RWPE1 (cell line): ENCODE measurements around the gene ALDOA.
A peak's percentile ranks its signal among the peaks of the same experiment; 100 is the strongest.

Experiments used
- CTCF ChIA-PET: fragments of 350-600 bp; sonication (Branson Sonifier 250); formaldehyde crosslinking; extraction: SDS; loops from one replicate; lab custom pipeline; 2021; lab: Yijun Ruan, JAX
- POLR2A ChIA-PET: fragments of 400-600 bp; formaldehyde crosslinking; extraction: SDS; loops from one replicate; lab custom pipeline; 2020; ENCODE audit warnings: antibody characterized with exemption; ENCODE audit not compliant: low non-redundant PET; lab: Yijun Ruan, JAX
- DNase-seq: peaks from one replicate; pipeline ENCODE4 v3.0.0; 2012; ENCODE audit warnings: low spot score
- H3K27ac ChIP-seq: fragments of 450-650 bp; 2 replicates; pipeline ENCODE4 v1.5.1; 2017
- CTCF ChIP-seq: fragments of 450-650 bp; conservative IDR thresholded peaks from 2 replicates; pipeline ENCODE4 v1.5.1; 2017; ENCODE audit warnings: low read depth, mild to moderate bottlenecking

Gene ALDOA

GRCh38 chr16:30108059-30108850 is 42.7 kb downstream of the ALDOA start:
- no peak overlapping the region for H3K27ac ChIP-seq
- DNase-seq, result no peak
- CTCF ChIA-PET, result no interaction called here
- POLR2A ChIA-PET, result no interaction called here
- TF ChIP-seq CTCF, result no peak

GRCh38 chr16:30110661-30111060 is 45.1 kb downstream of the ALDOA start:
- ChIA-PET POLR2A (no interaction called here), CTCF (no interaction called here)
- no peak for DNase-seq
- no peak for TF ChIP-seq CTCF
- H3K27ac ChIP-seq, result no peak overlapping the region

GRCh38 chr16:30112197-30113030 is 46.9 kb downstream of the ALDOA start:
- no peak for DNase-seq
- TF ChIP-seq CTCF, result peak; percentile 66
- H3K27ac ChIP-seq, result no peak overlapping the region
- POLR2A ChIA-PET, result no interaction called here
- CTCF ChIA-PET, result interaction anchor here (0.6 to 2.7 kb wide), 8 partner anchors 8 to 64 kb away, joined by 3 to 11 read pairs (median 4); partner anchors contain the start of gene TBX6

- POLR2A ChIA-PET, result interaction anchor here (0.7 kb wide), 1 partner anchor 48 kb away, joined by 3 read pairs; the partner anchor contains the start of gene ALDOA
- 0 out of 2 replicates have a peak, but pooled peaks have one; percentile 20 for TF ChIP-seq CTCF
- peak within 1 kb of the TSS; percentile 65 for H3K27ac ChIP-seq
- CTCF ChIA-PET, result interaction anchor here (0.5 to 2.7 kb wide), 4 partner anchors 8 to 73 kb away, joined by 3 to 11 read pairs (median 5); partner anchors contain the start of gene TBX6
- no peak for DNase-seq
These were observed 47.6 kb downstream of the ALDOA start, which contains the start of gene GDPD3 for GRCh38 chr16:30113031-30113710. Gene GDPD3 (minus strand): TSS chr16:30113537. CDS start chr16:30113478, 59 bp downstream.

- ChIA-PET CTCF (interaction anchor here (0.5 to 2.7 kb wide), 2 partner anchors 22 to 72 kb away, joined by 3 to 11 read pairs; partner anchors contain the start of gene TBX6), POLR2A (interaction anchor here (0.7 kb wide), 1 partner anchor 48 kb away, joined by 3 read pairs; the partner anchor contains the start of gene ALDOA)
- no peak for TF ChIP-seq CTCF
- peak; percentile 41 for DNase-seq
- H3K27ac ChIP-seq, result peak overlapping the region; percentile 65
These were observed 48.3 kb downstream of the ALDOA start for GRCh38 chr16:30113711-30114333.
